Mesothelial cell of epicardium (in vitro differentiated cells): Measurements from ENCODE around the gene TIPARP. TPM values are rescaled to one million over a fixed set of nuclear protein-coding genes. Genes with fewer than 3 reads are reported as not detected.

Source experiments
- DNase-seq, 2 experiments: peaks; one replicate each; pipeline ENCODE4 v3.0.0; 2021; ENCODE audit warnings: low spot score in 2 of 2; ENCODE audit not compliant: unreplicated experiment in 2 of 2
- H3K27ac Mint-ChIP-seq: 2 replicates; pipeline ENCODE4 v1.8.0; 2021; ENCODE audit warnings: mixed read lengths
- H3K27me3 Mint-ChIP-seq: 2 replicates; pipeline ENCODE4 v1.8.0; 2021; ENCODE audit warnings: low read depth, mixed read lengths
- H3K36me3 Mint-ChIP-seq: 2 replicates; pipeline ENCODE4 v1.8.0; 2021; ENCODE audit warnings: mixed read lengths
- H3K4me1 Mint-ChIP-seq: 2 replicates; pipeline ENCODE4 v1.8.0; 2021; ENCODE audit warnings: mixed read lengths
- H3K4me3 Mint-ChIP-seq: 2 replicates; pipeline ENCODE4 v1.8.0; 2021; ENCODE audit warnings: mild to moderate bottlenecking, moderate library complexity, mixed read lengths
- H3K9me3 Mint-ChIP-seq: 2 replicates; pipeline ENCODE4 v1.8.0; 2021; ENCODE audit warnings: mixed read lengths
- total RNA-seq: library from RNA; stranded (reverse); gene quantifications from 3 replicates; pipeline ENCODE4 v1.2.1, GENCODE V29; 2021
- TF ChIP-seq, protein P1 (sequence below): fragments of 200-600 bp; sonication (generic); IDR thresholded peaks from one replicate; pipeline ENCODE4 v1.5.0; 2021; ENCODE audit warnings: antibody characterized with exemption; ENCODE audit not compliant: unreplicated experiment

TIPARP gene
- total RNA-seq, 1 donor from 2014 or later = 27.2 TPM

DNA sequence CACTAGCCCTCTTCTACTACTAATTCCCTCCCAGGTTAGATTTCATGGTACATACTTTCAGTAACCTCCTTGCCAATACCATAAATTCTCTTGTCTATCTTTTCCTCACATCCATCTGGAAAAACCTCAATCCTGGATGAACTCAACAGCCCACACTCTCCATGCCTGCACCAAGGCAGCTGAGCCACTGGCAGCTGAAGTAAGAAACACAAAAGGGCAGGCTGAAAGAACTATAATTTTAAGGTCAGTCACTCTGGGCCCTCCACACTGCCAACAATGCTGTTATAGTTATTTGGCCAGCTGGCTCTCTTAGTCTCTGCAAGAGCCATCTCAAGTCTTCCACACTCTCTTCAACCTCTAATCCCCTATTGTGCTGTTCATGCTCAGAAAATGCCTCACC, 15.1 kb upstream of the TIPARP start:
- H3K4me3 Mint-ChIP-seq = no peak overlapping the region
- H3K27ac Mint-ChIP-seq = no peak overlapping the region
- H3K4me1 Mint-ChIP-seq = peaks cover 3% of the 10 kb centered on the region
- DNase-seq = no peak
- H3K27me3 Mint-ChIP-seq = no peaks in the 10 kb centered on the region
- H3K9me3 Mint-ChIP-seq = no peaks in the 10 kb centered on the region
- TF ChIP-seq, protein P1, sequence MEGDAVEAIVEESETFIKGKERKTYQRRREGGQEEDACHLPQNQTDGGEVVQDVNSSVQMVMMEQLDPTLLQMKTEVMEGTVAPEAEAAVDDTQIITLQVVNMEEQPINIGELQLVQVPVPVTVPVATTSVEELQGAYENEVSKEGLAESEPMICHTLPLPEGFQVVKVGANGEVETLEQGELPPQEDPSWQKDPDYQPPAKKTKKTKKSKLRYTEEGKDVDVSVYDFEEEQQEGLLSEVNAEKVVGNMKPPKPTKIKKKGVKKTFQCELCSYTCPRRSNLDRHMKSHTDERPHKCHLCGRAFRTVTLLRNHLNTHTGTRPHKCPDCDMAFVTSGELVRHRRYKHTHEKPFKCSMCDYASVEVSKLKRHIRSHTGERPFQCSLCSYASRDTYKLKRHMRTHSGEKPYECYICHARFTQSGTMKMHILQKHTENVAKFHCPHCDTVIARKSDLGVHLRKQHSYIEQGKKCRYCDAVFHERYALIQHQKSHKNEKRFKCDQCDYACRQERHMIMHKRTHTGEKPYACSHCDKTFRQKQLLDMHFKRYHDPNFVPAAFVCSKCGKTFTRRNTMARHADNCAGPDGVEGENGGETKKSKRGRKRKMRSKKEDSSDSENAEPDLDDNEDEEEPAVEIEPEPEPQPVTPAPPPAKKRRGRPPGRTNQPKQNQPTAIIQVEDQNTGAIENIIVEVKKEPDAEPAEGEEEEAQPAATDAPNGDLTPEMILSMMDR = no peak
- no peaks in the 10 kb centered on the region for H3K36me3 Mint-ChIP-seq

DNA sequence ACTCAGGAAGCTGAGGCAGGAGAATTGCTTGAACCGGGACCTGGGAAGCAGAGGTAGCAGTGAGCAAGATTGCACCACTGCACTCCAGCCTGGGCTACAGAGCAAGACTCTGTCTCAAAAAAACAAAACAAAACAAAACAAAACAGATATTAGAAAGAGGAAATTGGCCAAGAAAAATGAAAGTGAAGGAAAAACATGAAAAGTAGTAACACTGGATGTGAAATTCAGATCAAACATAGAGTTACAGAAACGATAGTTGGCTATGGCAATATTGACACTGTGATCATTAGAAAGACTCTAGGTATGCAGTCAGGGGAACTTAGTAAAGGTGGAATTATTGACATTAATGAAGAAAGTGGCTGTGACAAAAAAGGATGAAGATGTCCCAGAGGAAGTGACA, 13.2 kb upstream of the TIPARP start:
- H3K27me3 Mint-ChIP-seq = no peaks in the 10 kb centered on the region
- no peak for DNase-seq
- H3K36me3 Mint-ChIP-seq = no peaks in the 10 kb centered on the region
- no peak overlapping the region for H3K27ac Mint-ChIP-seq
- TF ChIP-seq, protein P1 = no peak
- H3K4me1 Mint-ChIP-seq = peaks cover 6% of the 10 kb centered on the region
- H3K4me3 Mint-ChIP-seq = no peak overlapping the region
- no peaks in the 10 kb centered on the region for H3K9me3 Mint-ChIP-seq

DNA sequence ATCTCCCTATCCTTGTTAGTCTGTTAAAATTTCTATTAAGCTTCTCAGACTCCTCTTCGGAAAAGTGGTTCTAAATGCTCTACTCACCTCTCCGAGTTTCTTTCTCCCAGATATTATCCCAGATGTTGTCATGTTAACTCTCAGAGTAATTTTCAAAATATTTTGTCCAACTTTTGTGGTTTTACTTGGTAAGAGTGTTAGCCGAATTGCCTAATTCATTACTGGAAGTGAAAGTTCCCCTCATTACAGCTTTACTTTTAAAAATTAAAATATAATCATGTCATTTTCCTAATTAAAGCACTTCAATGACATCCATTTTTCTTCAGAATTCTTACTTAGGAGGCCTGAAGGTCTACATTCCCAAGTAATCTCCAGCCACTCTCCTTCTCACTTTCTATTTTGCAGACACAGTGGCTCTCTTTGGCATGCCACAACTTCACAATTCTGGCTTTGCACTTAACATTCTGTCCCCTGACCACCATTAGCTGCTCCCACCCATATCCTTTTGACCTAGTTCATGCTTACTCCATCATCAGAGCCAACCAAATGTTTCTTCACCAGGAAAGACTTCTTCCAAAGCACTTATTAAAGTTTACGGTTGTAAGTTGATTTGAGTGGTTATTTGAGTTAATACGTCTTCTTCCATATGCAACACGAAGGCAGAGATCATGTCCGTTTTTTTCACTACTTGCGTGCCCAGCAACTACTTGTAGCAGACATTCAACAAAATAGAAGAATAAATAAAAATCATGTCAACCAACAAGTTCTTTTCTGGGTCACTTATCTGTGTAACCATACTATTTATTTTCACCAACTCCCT, 10.2 kb upstream of the TIPARP start:
- Mint-ChIP-seq H3K27ac (no peak overlapping the region), H3K4me1 (peaks cover 6% of the 10 kb centered on the region), H3K4me3 (no peak overlapping the region), H3K9me3 (no peaks in the 10 kb centered on the region), H3K36me3 (no peaks in the 10 kb centered on the region), H3K27me3 (no peaks in the 10 kb centered on the region)
- TF ChIP-seq, protein P1 = no peak
- no peak for DNase-seq

DNA sequence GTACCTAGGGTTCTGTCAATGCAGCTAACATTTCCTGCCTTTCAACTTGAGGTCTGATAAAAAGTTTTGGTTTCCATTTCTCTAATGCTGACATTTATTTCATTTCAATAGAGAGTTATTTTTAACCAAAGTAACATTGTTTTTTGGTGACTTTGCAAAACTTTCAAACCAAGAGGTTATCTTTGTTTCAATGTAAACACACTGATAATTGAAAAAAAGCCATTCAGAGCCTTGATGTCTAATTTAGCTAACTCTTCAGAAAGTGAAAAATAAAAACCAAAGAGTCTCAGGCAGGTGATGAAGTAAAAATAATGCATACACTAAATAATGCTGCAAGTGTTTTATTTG, 9.6 kb upstream of the TIPARP start:
- TF ChIP-seq, protein P1 = no peak
- H3K4me1 Mint-ChIP-seq = peaks cover 6% of the 10 kb centered on the region

DNA sequence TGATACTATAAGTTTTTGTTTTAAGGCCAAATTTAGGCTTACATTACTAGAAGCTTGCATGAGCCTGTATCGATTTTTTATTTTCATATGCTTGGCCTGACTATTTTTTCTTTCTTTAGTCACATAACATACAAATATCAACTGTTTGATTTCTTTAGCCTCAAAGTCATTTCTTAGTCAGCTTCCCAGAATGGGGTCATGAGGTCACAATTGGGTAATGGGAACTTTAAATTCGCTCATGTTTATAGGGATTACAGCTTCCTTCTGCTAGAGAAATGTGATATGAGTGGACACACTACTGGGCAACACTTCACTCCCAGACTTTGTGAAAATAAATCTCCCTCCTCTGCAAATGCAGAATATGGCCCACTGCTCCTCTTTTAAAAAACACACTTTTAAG, 9.1 kb upstream of the TIPARP start:
- Mint-ChIP-seq H3K4me1 (peaks cover 6% of the 10 kb centered on the region), H3K36me3 (no peaks in the 10 kb centered on the region), H3K27me3 (no peaks in the 10 kb centered on the region), H3K4me3 (no peak overlapping the region), H3K9me3 (no peaks in the 10 kb centered on the region), H3K27ac (no peak overlapping the region)
- no peak for DNase-seq
- TF ChIP-seq, protein P1 = no peak

More for the DNA sequence above, 9.6 kb upstream of the TIPARP start:
- no peaks in the 10 kb centered on the region for H3K9me3 Mint-ChIP-seq
- H3K27ac Mint-ChIP-seq = no peak overlapping the region
- no peaks in the 10 kb centered on the region for H3K27me3 Mint-ChIP-seq
- no peak overlapping the region for H3K4me3 Mint-ChIP-seq
- no peaks in the 10 kb centered on the region for H3K36me3 Mint-ChIP-seq
- no peak for DNase-seq
